GM12878 (cell line): ENCODE measurements around the gene PPM1G. TPM values are rescaled to one million over a fixed set of nuclear protein-coding genes. Genes with fewer than 3 reads are reported as not detected.

ENCODE experiments used
- ATF7 ChIP-seq: fragments of 450-650 bp; IDR thresholded peaks from 2 replicates; pipeline ENCODE4 v1.6.1; 2016; ENCODE audit warnings: low read depth, mild to moderate bottlenecking
- BCL11A ChIP-seq: IDR thresholded peaks from 2 replicates; pipeline ENCODE4 v1.6.1; 2011; ENCODE audit warnings: low read depth, low read length
- BRCA1 ChIP-seq: IDR thresholded peaks from 2 replicates; pipeline ENCODE4 v1.6.1; 2011; ENCODE audit warnings: low read depth, low read length, improper control_type of control experiment
- CEBPB ChIP-seq, 2 experiments: fragments of 150-350 bp in 1 of 2; IDR thresholded peaks; 2 replicates each; pipeline ENCODE4 v1.6.1; 2012 to 2014; ENCODE audit warnings: low read depth in 2 of 2, low read length in 2 of 2, borderline replicate concordance in 1 of 2, inconsistent platforms in 1 of 2
- CHD4 ChIP-seq: fragments of 200-600 bp; sonication (generic); IDR thresholded peaks from 2 replicates; pipeline ENCODE4 v1.6.1; 2016; ENCODE audit warnings: mild to moderate bottlenecking
- EZH2 ChIP-seq: IDR thresholded peaks from 2 replicates; pipeline ENCODE4 v1.6.1; 2012; ENCODE audit warnings: low read depth, mild to moderate bottlenecking, control low read depth, inconsistent platforms, low read length, borderline replicate concordance; ENCODE audit not compliant: control insufficient read depth
- FOXK2 ChIP-seq: fragments of 450-650 bp; IDR thresholded peaks from 2 replicates; pipeline ENCODE4 v1.6.1; 2017; ENCODE audit warnings: mild to moderate bottlenecking, moderate library complexity
- FOXM1 ChIP-seq: IDR thresholded peaks from 2 replicates; pipeline ENCODE4 v1.6.1; 2012; ENCODE audit warnings: low read depth, mild to moderate bottlenecking, inconsistent platforms, low read length, moderate library complexity
- IKZF1 ChIP-seq: fragments of 450-650 bp; conservative IDR thresholded peaks from 2 replicates; pipeline ENCODE4 v1.6.1; 2017; ENCODE audit warnings: antibody characterized with exemption, mild to moderate bottlenecking
- NBN ChIP-seq: fragments of 450-650 bp; IDR thresholded peaks from 2 replicates; pipeline ENCODE4 v1.6.1; 2016
- NFYB ChIP-seq: IDR thresholded peaks from 2 replicates; pipeline ENCODE4 v1.6.1; 2011; ENCODE audit warnings: low read depth, mild to moderate bottlenecking, low read length, improper control_type of control experiment, moderate library complexity; ENCODE audit not compliant: insufficient read depth
- PAX5 ChIP-seq: IDR thresholded peaks from 2 replicates; pipeline ENCODE4 v1.6.1; 2011; ENCODE audit warnings: low read depth, low read length, borderline replicate concordance
- POLR2A ChIP-seq: IDR thresholded peaks from 2 replicates; pipeline ENCODE4 v1.6.1; 2011; ENCODE audit warnings: low read depth, mild to moderate bottlenecking, low read length
- POLR2AphosphoS2 ChIP-seq: IDR thresholded peaks from 2 replicates; pipeline ENCODE4 v1.6.1; 2011; ENCODE audit warnings: low read depth, mild to moderate bottlenecking, low read length, improper control_type of control experiment, moderate library complexity
- POLR2AphosphoS5 ChIP-seq: IDR thresholded peaks from 2 replicates; pipeline ENCODE4 v1.6.1; 2011; ENCODE audit warnings: mild to moderate bottlenecking, low read length, inconsistent platforms
- RAD21 ChIP-seq: IDR thresholded peaks from 2 replicates; pipeline ENCODE4 v1.6.1; 2011; ENCODE audit warnings: mild to moderate bottlenecking, low read depth, low read length, moderate library complexity; ENCODE audit not compliant: insufficient read depth
- RAD51 ChIP-seq: fragments of 450-650 bp; IDR thresholded peaks from 2 replicates; pipeline ENCODE4 v1.6.1; 2016; ENCODE audit warnings: moderate library complexity, mild to moderate bottlenecking, inconsistent platforms
- SIN3A ChIP-seq: IDR thresholded peaks from 2 replicates; pipeline ENCODE4 v1.6.1; 2012; ENCODE audit warnings: low read depth, low read length, improper control_type of control experiment
- STAT3 ChIP-seq: IDR thresholded peaks from 2 replicates; pipeline ENCODE4 v1.6.1; 2011; ENCODE audit warnings: low read depth, low read length, improper control_type of control experiment
- polyA plus RNA-seq, 11 experiments: library from polyadenylated mRNA; depleted of rRNA in 4 of 11; unstranded in 6 of 11; stranded (reverse) in 5 of 11; fragments of >200 nt; fragmentation: Nextera tagmentation in 4 of 11; fragmentation: Illumina TruSeq in 1 of 11; extraction: Ambion mirVana in 4 of 11; extraction: Trizol in 1 of 11; gene quantifications; 1 replicate in 1 of 11; 2 replicates in 10 of 11; pipeline versions ENCODE4 v1.2.1 to v1.2.3, GENCODE V29; 2011 to 2016; ENCODE audit warnings: inconsistent platforms in 2 of 11, missing spikeins in 2 of 11, low read depth in 1 of 11
- total RNA-seq, 4 experiments: library from RNA; depleted of rRNA in 3 of 4; stranded (reverse); fragments of >200 nt in 3 of 4; fragmentation: Illumina TruSeq in 1 of 4; extraction: Trizol in 1 of 4; gene quantifications; 2 replicates each; pipeline versions ENCODE4 v1.2.1 to v1.2.3, GENCODE V29; 2013 to 2021
- TF ChIP-seq, protein P1 (sequence below): fragments of 150-350 bp; IDR thresholded peaks from 2 replicates; pipeline ENCODE4 v1.6.1; 2016; ENCODE audit warnings: low read depth, low read length
- TF ChIP-seq, protein P2 (sequence below): IDR thresholded peaks from 2 replicates; pipeline ENCODE4 v1.6.1; 2012; ENCODE audit warnings: low read length, inconsistent platforms
- TF ChIP-seq, protein P3 (sequence below): fragments of 450-650 bp; IDR thresholded peaks from 2 replicates; pipeline ENCODE4 v1.6.1; 2018; ENCODE audit warnings: borderline replicate concordance, mild to moderate bottlenecking; ENCODE audit not compliant: partially characterized antibody
- TF ChIP-seq, protein P4 (sequence below): IDR thresholded peaks from 2 replicates; pipeline ENCODE4 v1.6.1; 2012; ENCODE audit warnings: low read depth, low read length, improper control_type of control experiment

Gene PPM1G
- total and polyA plus RNA-seq, 10 of the 15 experiments (the other 5 are each of a cell fraction or from before 2014, with no cell fraction given) = 68.8 to 171 (median 121) TPM

DNA sequence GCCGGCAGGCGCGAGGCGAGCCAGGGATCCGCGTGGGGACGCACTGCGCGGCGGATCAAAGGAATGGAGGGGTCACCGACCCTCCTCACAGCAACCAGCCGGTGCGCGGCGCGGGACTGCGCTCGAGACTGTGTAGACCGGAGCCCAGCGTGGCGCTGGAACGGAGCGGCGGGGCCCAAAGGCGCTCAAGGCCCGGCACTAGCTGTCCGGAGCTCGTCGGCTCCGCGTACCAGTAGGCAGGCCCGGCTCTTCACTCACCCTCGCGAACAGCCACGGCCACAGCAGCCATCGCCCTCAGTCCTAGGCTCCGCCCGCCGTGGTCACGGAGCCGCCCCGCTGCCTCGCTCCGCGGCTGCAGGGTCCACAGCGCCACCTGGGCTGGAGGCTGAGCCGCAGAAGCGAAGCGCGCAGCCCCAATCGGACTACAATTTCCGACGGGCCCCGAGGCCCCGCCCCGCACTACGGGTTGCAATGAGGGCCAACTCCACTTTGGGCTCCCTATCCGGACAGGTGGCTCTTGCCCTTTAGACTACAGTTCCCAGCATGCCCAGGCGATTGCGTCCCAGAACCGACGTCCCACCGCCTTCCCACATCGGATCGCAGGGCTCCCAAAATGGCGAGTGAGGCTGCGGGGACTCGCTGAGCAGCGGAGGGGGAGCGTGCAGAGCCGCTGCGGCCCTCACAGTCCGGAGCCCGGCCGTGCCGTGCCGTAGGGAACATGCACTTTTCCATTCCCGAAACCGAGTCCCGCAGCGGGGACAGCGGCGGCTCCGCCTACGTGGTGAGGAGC is 39.2 kb downstream of the PPM1G start, which contains the start of the genes EIF2B4 and SNX17 (continued):
- TF ChIP-seq, protein P1, sequence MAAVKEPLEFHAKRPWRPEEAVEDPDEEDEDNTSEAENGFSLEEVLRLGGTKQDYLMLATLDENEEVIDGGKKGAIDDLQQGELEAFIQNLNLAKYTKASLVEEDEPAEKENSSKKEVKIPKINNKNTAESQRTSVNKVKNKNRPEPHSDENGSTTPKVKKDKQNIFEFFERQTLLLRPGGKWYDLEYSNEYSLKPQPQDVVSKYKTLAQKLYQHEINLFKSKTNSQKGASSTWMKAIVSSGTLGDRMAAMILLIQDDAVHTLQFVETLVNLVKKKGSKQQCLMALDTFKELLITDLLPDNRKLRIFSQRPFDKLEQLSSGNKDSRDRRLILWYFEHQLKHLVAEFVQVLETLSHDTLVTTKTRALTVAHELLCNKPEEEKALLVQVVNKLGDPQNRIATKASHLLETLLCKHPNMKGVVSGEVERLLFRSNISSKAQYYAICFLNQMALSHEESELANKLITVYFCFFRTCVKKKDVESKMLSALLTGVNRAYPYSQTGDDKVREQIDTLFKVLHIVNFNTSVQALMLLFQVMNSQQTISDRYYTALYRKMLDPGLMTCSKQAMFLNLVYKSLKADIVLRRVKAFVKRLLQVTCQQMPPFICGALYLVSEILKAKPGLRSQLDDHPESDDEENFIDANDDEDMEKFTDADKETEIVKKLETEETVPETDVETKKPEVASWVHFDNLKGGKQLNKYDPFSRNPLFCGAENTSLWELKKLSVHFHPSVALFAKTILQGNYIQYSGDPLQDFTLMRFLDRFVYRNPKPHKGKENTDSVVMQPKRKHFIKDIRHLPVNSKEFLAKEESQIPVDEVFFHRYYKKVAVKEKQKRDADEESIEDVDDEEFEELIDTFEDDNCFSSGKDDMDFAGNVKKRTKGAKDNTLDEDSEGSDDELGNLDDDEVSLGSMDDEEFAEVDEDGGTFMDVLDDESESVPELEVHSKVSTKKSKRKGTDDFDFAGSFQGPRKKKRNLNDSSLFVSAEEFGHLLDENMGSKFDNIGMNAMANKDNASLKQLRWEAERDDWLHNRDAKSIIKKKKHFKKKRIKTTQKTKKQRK = no peak
- no peak for TF ChIP-seq CHD4
- TF ChIP-seq ATF7 = peak; percentile 17; the same call in 1 of the 2 replicates
- TF ChIP-seq STAT3 = no peak
- peak; percentile 91 for TF ChIP-seq NBN
- TF ChIP-seq, protein P2, sequence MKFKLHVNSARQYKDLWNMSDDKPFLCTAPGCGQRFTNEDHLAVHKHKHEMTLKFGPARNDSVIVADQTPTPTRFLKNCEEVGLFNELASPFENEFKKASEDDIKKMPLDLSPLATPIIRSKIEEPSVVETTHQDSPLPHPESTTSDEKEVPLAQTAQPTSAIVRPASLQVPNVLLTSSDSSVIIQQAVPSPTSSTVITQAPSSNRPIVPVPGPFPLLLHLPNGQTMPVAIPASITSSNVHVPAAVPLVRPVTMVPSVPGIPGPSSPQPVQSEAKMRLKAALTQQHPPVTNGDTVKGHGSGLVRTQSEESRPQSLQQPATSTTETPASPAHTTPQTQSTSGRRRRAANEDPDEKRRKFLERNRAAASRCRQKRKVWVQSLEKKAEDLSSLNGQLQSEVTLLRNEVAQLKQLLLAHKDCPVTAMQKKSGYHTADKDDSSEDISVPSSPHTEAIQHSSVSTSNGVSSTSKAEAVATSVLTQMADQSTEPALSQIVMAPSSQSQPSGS = no peak
- no peak for TF ChIP-seq BRCA1
- no peak for TF ChIP-seq RAD51
- TF ChIP-seq BCL11A = no peak
- TF ChIP-seq FOXK2 = no peak
- peak; percentile 95 for TF ChIP-seq POLR2A
- peak; percentile 50 for TF ChIP-seq RAD21
- TF ChIP-seq POLR2AphosphoS5 = peak; percentile 88
- TF ChIP-seq FOXM1 = no peak
- peak; percentile 100 for TF ChIP-seq IKZF1
- TF ChIP-seq EZH2 = no peak
- TF ChIP-seq, protein P3, sequence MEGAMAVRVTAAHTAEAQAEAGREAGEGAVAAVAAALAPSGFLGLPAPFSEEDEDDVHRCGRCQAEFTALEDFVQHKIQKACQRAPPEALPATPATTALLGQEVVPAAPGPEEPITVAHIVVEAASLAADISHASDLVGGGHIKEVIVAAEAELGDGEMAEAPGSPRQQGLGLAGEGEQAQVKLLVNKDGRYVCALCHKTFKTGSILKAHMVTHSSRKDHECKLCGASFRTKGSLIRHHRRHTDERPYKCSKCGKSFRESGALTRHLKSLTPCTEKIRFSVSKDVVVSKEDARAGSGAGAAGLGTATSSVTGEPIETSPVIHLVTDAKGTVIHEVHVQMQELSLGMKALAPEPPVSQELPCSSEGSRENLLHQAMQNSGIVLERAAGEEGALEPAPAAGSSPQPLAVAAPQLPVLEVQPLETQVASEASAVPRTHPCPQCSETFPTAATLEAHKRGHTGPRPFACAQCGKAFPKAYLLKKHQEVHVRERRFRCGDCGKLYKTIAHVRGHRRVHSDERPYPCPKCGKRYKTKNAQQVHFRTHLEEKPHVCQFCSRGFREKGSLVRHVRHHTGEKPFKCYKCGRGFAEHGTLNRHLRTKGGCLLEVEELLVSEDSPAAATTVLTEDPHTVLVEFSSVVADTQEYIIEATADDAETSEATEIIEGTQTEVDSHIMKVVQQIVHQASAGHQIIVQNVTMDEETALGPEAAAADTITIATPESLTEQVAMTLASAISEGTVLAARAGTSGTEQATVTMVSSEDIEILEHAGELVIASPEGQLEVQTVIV = peak; percentile 64
- TF ChIP-seq CEBPB (IDR thresholded peaks at IDR 0.05; ENCODE audit: borderline replicate concordance in 1 of 2, low read depth in 2 of 2, low read length in 2 of 2) = no peak
- peak; percentile 75 for TF ChIP-seq SIN3A
- TF ChIP-seq PAX5 = peak; percentile 90
- TF ChIP-seq, protein P4, sequence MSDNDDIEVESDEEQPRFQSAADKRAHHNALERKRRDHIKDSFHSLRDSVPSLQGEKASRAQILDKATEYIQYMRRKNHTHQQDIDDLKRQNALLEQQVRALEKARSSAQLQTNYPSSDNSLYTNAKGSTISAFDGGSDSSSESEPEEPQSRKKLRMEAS = peak; percentile 69; the same call in 1 of the 2 replicates
- TF ChIP-seq POLR2AphosphoS2 = peak; percentile 76; the same call in 1 of the 2 replicates
- no peak for TF ChIP-seq NFYB
